Heart right ventricle (tissue), 16 donors: ENCODE results near the gene DAB1. TPM values are rescaled to one million over a fixed set of nuclear protein-coding genes. Genes with fewer than 3 reads are reported as not detected.

ENCODE experiments used
- ATAC-seq, 8 donors: fragments of 200-7000 bp; cut with Tn5 transposase; one replicate each; pipeline ENCODE4 v1.9.1; 2020; ENCODE audit warnings: mild to moderate bottlenecking in 8 of 8, moderate library complexity in 8 of 8, moderate number of reproducible peaks in 1 of 8
- DNase-seq, 2 donors: peaks; one replicate each; pipeline ENCODE4 v3.0.0-alpha.2; 2020
- H3K27ac ChIP-seq, 10 donors: fragments of 200-600 bp; sonication (generic) in 2 of 10; one replicate each; pipeline versions ENCODE4 v1.5.0 to v1.8.0; 2020 to 2022; ENCODE audit warnings: mild to moderate bottlenecking in 3 of 10
- H3K27me3 ChIP-seq, 7 donors: fragments of 200-600 bp; one replicate each; pipeline ENCODE4 v1.8.0; 2021 to 2022; ENCODE audit warnings: mild to moderate bottlenecking in 2 of 7
- H3K36me3 ChIP-seq, 9 donors: fragments of 200-600 bp; sonication (generic) in 1 of 9; one replicate each; pipeline versions ENCODE4 v1.5.0 to v1.8.0; 2020 to 2022; ENCODE audit warnings: mild to moderate bottlenecking in 2 of 9
- H3K4me1 ChIP-seq, 9 donors: fragments of 200-600 bp; sonication (generic) in 1 of 9; one replicate each; pipeline versions ENCODE4 v1.5.0 to v1.8.0; 2020 to 2022; ENCODE audit warnings: mild to moderate bottlenecking in 4 of 9
- H3K4me3 ChIP-seq, 10 donors: fragments of 200-600 bp; sonication (generic) in 2 of 10; one replicate each; pipeline versions ENCODE4 v1.5.0 to v1.8.0; 2020 to 2022; ENCODE audit warnings: mild to moderate bottlenecking in 7 of 10, moderate library complexity in 2 of 10
- H3K9me3 ChIP-seq, 11 donors: fragments of 200-600 bp in 10 of 11; sonication (generic) in 2 of 11; one replicate each; pipeline versions ENCODE4 v1.5.0 to v1.8.0; 2013 to 2022; ENCODE audit warnings: mild to moderate bottlenecking in 2 of 11, control low read depth in 1 of 11, moderate library complexity in 1 of 11
- CTCF ChIP-seq, 9 donors: fragments of 200-600 bp; sonication (generic) in 2 of 9; IDR thresholded peaks; one replicate each; pipeline versions ENCODE4 v1.5.0 to v1.8.0; 2021 to 2022; ENCODE audit warnings: antibody characterized with exemption in 9 of 9, mild to moderate bottlenecking in 5 of 9, moderate library complexity in 1 of 9
- WGBS, 2 donors: extraction: QIAGEN DNeasy Blood & Tissue Kit; methylation state at CpG; one replicate each; pipeline ENCODE4 v1.1.7; 2013; ENCODE audit warnings: inconsistent platforms in 1 of 2; 5-methylcytosine and 5-hydroxymethylcytosine counted together
- intact Hi-C, 10 donors: fragments of 100-400 bp; cut with DNase I; formaldehyde crosslinking; loops; one replicate each; pipeline versions ENCODE4 v1.11.1 to v1.14.2; 2022
- polyA plus RNA-seq, 2 donors: library from polyadenylated mRNA; stranded (reverse); fragments of 200-250 nt; gene quantifications; one replicate each; pipeline ENCODE4 v1.2.3, GENCODE V29; 2013
- total RNA-seq, 10 donors: library from RNA; stranded (reverse); fragmentation: NEBNext Ultra II Directional in 3 of 10; extraction: Animal tissue kit (Norgen Biotek cat#: 25700) in 3 of 10; gene quantifications; one replicate each; pipeline versions ENCODE4 v1.2.1 to v1.2.4, GENCODE V29; 2021 to 2023
- donor health status: Arrhythmogenic right ventricular cardiomyopathy.
- donor health status: ischemic (EF 13 %, LVEDD 7.1; RV severe dilation, severe dysfunction).
- donor health status: healthy with polysubstance abuse.
- donor health status: DM: no; HTN: yes; CAD: no.
- donor health status: DM: no; HTN: no; CAD: no.
- donor health status: ischemic (EF 25% LVEDD 6.9; RV normal size, moderate dysfunction).
- donor health status: ischemic (EF 25% LVEDD 5.7; RV mildly dilated, moderate dysfunction).
- donor health status: healthy.
- donor health status: DM: yes; HTN: yes; CAD: no.
- donor health status: Ischemic cardiomyopathy.
- donor health status: ischemic (EF 35%, LVEDD 5.7; RV mildly dilated, moderate dysfunction).
- donor health status: nonischemic (EF 11% LVEDD 7.7; RV severe dilation, severe dysfunction).
- donor health status: DM: yes; HTN: yes; CAD: no.
- donor health status: PGD.
- donor health status: ischemic (EF 29% LVEDD 5.4; RV normal size, mild dysfunction).
- donor health status: nonischemic (EF 23%, LVEDD 6.1; RV moderate dilation, normal function).

The DAB1 gene
- total and polyA plus RNA-seq, 12 donors: 0.16 to 25.5 (median 8.1) TPM

DNA sequence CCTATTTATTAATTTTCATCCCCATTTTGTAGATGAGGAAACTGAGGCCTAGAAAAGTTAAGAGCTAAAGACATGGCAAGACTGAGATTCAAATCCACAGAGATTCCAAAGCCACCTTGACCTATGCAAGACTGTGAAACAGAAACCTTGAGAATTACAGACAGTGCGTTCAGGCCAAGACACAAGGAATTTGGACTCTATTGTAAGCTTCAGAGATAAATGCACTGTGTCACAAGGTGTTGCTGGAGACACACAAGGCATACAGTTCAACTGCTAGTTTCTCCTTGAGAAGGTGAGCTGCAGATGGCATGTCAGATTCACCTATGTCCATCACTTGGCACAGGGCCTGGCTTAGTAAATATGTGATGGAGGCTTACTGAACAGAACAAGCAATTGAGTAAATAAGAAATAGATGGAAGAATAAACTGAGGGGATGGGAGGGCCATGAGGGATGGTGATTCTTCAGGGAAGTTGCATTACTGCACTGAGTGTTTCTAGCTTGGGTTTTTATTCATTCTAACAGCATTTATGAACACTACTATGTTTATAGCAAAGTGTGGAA lies 215.0 kb downstream of the DAB1 start:
- H3K27me3 ChIP-seq: no peaks in the 10 kb centered on the region
- no peak for TF ChIP-seq CTCF (IDR thresholded peaks at IDR 0.05)
- intact Hi-C loops: no loop called here
- DNase-seq: no peak
- no peaks in the 10 kb centered on the region for H3K9me3 ChIP-seq
- no peak overlapping the region for H3K4me3 ChIP-seq
- ATAC-seq: no peak
- H3K36me3 ChIP-seq: no peaks in the 10 kb centered on the region
- 92 to 96% methylated on average over 1 of the region's 1 CpG for WGBS, 2 donors
- no peak overlapping the region for H3K27ac ChIP-seq
- peaks cover 0 to 13% (median 0%) of the 10 kb centered on the region in 9 donors for H3K4me1 ChIP-seq

DNA sequence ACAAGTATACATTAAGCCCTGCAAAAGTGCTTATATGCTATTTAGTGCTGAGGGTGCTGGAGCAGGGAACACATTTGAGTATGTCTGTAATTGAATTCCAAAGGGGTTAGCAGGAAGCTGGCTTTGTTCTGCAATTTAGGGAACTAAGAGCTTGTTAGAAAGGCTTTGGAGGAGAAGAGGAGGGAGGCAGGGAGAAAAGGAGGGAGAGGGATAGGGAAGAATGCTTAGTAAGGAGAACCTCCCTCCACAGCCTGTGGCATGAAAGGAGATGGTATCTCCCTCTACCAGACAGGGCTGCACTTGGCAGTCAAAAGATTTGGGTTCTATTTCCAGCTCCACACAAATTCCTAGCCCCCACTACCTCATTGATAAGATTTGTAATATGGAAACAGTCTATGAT lies 217.8 kb downstream of the DAB1 start:
- DNase-seq (no peak), ATAC-seq (peak in 1 of 8 donors; percentile 53)
- Histone ChIP-seq H3K27ac (no peak overlapping the region), H3K4me3 (no peak overlapping the region), H3K36me3 (no peaks in the 10 kb centered on the region), H3K27me3 (no peaks in the 10 kb centered on the region), H3K9me3 (no peaks in the 10 kb centered on the region), H3K4me1 (peaks cover 0 to 13% (median 0%) of the 10 kb centered on the region in 9 donors)
- TF ChIP-seq CTCF (IDR thresholded peaks at IDR 0.05): no peak
- intact Hi-C loops: no loop called here

DNA sequence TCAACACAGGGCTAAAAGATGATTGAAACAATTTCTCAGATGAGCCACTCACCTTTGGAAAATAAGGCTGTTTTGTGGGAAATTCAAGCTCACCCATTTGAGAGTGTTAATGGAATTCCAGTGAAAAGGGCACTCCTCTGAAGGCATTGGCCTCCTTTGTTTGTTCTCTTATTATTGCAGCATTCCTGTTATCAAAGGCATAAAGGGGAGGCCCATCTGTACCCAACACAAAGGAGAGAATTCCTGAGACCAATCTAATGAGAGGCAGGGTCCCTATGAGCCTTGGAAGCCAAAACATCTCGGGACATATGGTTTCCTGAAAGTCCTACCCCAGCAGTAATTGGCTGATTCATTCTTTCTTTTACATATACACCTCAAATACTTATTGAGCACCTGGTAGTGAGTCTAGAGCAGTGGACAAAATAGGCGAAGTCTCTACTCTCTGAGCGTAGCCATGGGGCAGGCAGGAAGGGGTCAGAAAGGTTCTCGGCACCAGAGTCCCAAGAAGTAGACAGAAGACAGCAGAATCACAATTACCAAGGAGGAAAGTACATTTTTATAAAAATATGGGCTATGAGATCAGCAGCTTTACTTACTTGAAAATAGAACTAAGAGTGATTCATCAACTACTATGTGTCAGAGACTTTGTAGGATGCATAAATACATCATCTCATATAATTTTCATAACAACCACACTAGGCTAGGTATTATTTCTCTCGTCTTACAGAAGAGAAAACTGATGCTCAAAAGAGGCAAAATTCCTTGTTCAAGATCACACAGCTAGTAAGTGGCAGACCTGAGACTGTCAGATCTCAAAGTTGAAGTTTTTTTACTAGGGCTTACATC lies 218.7 kb downstream of the DAB1 start:
- Histone ChIP-seq H3K4me1 (peaks cover 0 to 13% (median 0%) of the 10 kb centered on the region in 9 donors), H3K36me3 (no peaks in the 10 kb centered on the region), H3K27ac (no peak overlapping the region), H3K4me3 (no peak overlapping the region), H3K9me3 (no peaks in the 10 kb centered on the region), H3K27me3 (no peaks in the 10 kb centered on the region)
- DNase-seq: no peak
- intact Hi-C loops: no loop called here
- no peak for TF ChIP-seq CTCF (IDR thresholded peaks at IDR 0.05)
- ATAC-seq: no peak
- 88% methylated on average over 5 of the region's 5 CpGs for WGBS, 2 donors

DNA sequence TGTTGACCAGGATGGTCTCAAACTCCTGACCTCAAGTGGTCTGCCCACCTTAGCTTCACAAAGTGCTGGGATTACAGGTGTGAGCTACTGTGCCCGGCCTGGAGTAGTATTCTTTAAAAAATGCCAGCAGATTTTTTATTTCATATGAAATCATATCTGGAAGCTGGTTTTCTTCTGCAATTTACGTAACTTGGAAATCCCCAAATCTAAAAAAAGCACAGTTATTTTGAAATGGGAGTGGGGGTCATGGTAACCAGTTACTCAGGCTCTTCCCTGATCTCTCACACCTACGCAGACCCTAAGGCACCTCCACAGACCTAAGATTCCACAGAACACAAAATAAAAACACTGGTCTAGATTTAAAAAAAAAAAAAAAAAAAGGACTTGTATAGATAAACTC lies 219.8 kb downstream of the DAB1 start:
- DNase-seq: no peak
- H3K36me3 ChIP-seq: no peaks in the 10 kb centered on the region
- H3K9me3 ChIP-seq: no peaks in the 10 kb centered on the region
- 84 to 85% methylated on average over 3 of the region's 3 CpGs for WGBS, 2 donors
- H3K4me3 ChIP-seq: no peak overlapping the region
- intact Hi-C loops: no loop called here
- H3K27me3 ChIP-seq: no peaks in the 10 kb centered on the region
- H3K27ac ChIP-seq: no peak overlapping the region
- no peak for TF ChIP-seq CTCF (IDR thresholded peaks at IDR 0.05)
- H3K4me1 ChIP-seq: peaks cover 0 to 13% (median 0%) of the 10 kb centered on the region in 9 donors
- ATAC-seq: no peak
